Measurements from ENCODE around the gene ZNF638.

ZNF638 gene

DNA sequence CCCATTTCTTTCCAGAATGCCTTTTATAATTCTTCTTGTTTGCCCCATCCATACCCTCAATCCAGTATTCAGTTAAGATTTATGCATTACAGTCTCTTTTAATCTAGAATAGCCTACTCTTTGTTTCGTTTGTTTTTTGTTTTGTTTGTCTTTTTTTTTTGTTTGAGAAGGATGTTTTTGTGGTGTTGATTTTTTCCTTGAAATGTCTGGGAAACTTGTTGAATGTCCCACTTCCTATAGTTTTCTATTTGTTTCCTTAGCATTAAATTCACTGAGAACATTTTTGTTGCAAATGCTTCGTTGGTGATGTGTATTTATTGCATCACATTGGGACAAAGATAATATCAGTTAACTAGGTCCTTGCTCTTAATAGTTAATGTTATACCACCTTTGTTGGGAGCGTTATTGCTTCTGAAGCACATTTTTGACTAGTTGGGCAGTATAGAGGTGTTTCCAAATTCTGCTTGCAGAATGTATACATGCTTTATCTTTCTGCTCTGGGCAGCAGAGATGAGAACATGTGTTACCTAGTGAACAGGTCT is 28.9 kb downstream of the ZNF638 start:
- Histone ChIP-seq H3K27ac (ENCODE audit: low read length) (no peak overlapping the region), H3K9me3 (ENCODE audit: control insufficient read depth in 1 of 2, low read length in 2 of 2) (no peaks in the 10 kb centered on the region), H3K36me3 (ENCODE audit: control insufficient read depth in 1 of 2, insufficient read depth in 2 of 2, low read length in 2 of 2) (peaks cover 55 to 64% of the 10 kb centered on the region in 2 donors)

DNA sequence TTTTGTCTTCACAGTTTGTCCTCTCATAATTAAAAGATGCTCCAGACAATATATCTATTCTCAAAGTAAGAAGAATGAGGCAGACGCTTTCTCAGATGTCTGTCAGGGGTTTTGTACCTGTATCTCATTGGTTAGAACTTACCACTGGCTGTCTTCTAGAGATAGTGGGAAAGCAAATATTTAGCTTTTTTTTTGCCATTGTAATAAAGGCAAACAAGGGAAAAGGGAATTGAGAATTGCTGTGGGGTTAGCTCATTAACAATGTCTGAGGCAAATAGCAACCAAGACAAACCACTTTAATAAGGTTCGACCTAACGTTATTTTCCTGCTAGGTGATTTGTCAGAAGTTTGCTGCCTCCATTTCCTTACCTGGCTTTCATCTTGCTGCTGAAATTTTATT is 30.0 kb downstream of the ZNF638 start:
- H3K36me3 ChIP-seq (ENCODE audit: control insufficient read depth in 1 of 2, insufficient read depth in 2 of 2, low read length in 2 of 2), result peaks cover 54 to 57% of the 10 kb centered on the region in 2 donors

More for the DNA sequence above, 28.9 kb downstream of the ZNF638 start:
- Histone ChIP-seq H3K4me1 (ENCODE audit: control insufficient read depth in 1 of 2, insufficient read depth in 2 of 2, low read length in 2 of 2) (no peaks in the 10 kb centered on the region), H3K27me3 (ENCODE audit: low read depth, low read length) (no peaks in the 10 kb centered on the region), H3K4me3 (ENCODE audit: low read depth in 1 of 2, low read length in 2 of 2) (no peak overlapping the region)

DNA sequence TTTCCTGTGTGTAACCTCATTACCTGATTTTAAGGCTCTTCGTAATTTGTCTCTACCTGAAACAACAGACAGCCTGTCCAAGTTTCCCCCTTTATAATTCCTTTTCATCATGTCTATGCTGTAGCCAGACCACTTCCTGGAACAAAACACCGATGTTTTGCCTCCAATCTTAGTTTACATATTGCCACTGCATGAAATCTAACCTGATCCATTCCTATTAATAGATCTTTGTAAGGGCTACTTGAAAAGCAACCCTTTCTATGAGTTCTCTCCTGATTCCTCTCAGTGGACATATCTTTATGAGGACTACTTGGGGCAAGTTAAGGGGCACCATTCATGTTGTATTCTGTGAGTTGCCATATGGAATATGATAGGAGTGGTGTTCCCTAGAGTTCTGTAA is 30.9 kb downstream of the ZNF638 start:
- Histone ChIP-seq H3K4me1 (ENCODE audit: control insufficient read depth in 1 of 2, insufficient read depth in 2 of 2, low read length in 2 of 2) (no peaks in the 10 kb centered on the region), H3K4me3 (ENCODE audit: low read depth in 1 of 2, low read length in 2 of 2) (no peak overlapping the region), H3K36me3 (ENCODE audit: control insufficient read depth in 1 of 2, insufficient read depth in 2 of 2, low read length in 2 of 2) (peaks cover 48 to 49% of the 10 kb centered on the region in 2 donors), H3K27ac (ENCODE audit: low read length) (no peak overlapping the region), H3K27me3 (ENCODE audit: low read depth, low read length) (no peaks in the 10 kb centered on the region), H3K9me3 (ENCODE audit: control insufficient read depth in 1 of 2, low read length in 2 of 2) (no peaks in the 10 kb centered on the region)

More for the DNA sequence above, 30.0 kb downstream of the ZNF638 start:
- H3K27ac ChIP-seq (ENCODE audit: low read length), result no peak overlapping the region
- no peak overlapping the region for H3K4me3 ChIP-seq (ENCODE audit: low read depth in 1 of 2, low read length in 2 of 2)
- H3K9me3 ChIP-seq (ENCODE audit: control insufficient read depth in 1 of 2, low read length in 2 of 2), result no peaks in the 10 kb centered on the region
- no peaks in the 10 kb centered on the region for H3K27me3 ChIP-seq (ENCODE audit: low read depth, low read length)
- H3K4me1 ChIP-seq (ENCODE audit: control insufficient read depth in 1 of 2, insufficient read depth in 2 of 2, low read length in 2 of 2), result no peaks in the 10 kb centered on the region

DNA sequence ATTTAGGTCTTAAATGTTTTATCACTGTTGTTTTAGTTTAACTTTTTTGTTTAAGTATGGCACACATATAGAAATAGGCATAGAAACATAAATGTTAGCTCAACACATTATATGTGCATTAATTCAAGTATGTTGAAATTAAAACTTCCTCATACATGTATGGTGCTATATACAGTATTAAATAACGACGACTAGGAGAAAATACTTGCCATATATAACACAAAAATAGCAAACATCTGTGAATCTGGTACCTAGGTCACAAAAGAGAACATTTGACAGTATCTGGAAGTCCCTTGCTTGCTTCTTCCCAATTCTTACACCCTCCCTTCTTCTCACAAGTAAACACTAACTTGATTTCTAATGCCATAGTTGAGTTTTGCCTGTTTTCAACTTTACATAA is 38.4 kb downstream of the ZNF638 start:
- no peaks in the 10 kb centered on the region for H3K27me3 ChIP-seq (ENCODE audit: low read depth, low read length)
- no peak overlapping the region for H3K27ac ChIP-seq (ENCODE audit: low read length)
- no peaks in the 10 kb centered on the region for H3K9me3 ChIP-seq (ENCODE audit: control insufficient read depth in 1 of 2, low read length in 2 of 2)
- peaks cover 20 to 27% of the 10 kb centered on the region in 2 donors for H3K36me3 ChIP-seq (ENCODE audit: control insufficient read depth in 1 of 2, insufficient read depth in 2 of 2, low read length in 2 of 2)
- H3K4me3 ChIP-seq (ENCODE audit: low read depth in 1 of 2, low read length in 2 of 2), result no peak overlapping the region
- H3K4me1 ChIP-seq (ENCODE audit: control insufficient read depth in 1 of 2, insufficient read depth in 2 of 2, low read length in 2 of 2), result peaks cover 0 to 5% of the 10 kb centered on the region in 2 donors

DNA sequence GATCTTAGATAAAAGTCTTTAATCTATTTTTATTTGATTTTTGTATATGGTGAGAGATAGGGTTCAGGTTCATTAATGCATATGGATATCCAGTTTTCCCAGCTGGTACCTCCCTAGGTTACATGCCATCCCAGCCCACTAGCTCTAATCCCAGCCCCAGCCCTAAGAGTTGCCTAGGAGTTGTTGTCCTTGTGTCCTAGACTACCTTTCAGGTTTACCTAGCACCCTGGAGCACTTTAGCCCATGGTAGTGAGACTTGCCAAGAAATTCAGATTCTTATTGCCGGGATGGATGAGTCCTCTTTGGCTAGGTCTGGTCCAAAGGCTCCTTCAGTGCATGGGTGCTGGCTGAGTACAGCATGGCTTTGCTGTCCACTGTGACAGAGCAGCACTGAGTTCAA is 40.5 kb downstream of the ZNF638 start:
- no peak overlapping the region for H3K27ac ChIP-seq (ENCODE audit: low read length)
- peaks cover 26 to 32% of the 10 kb centered on the region in 2 donors for H3K36me3 ChIP-seq (ENCODE audit: control insufficient read depth in 1 of 2, insufficient read depth in 2 of 2, low read length in 2 of 2)
- H3K4me1 ChIP-seq (ENCODE audit: control insufficient read depth in 1 of 2, insufficient read depth in 2 of 2, low read length in 2 of 2), result peaks cover 0 to 5% of the 10 kb centered on the region in 2 donors
- H3K27me3 ChIP-seq (ENCODE audit: low read depth, low read length), result no peaks in the 10 kb centered on the region
- no peak overlapping the region for H3K4me3 ChIP-seq (ENCODE audit: low read depth in 1 of 2, low read length in 2 of 2)
- H3K9me3 ChIP-seq (ENCODE audit: control insufficient read depth in 1 of 2, low read length in 2 of 2), result no peaks in the 10 kb centered on the region

GRCh38 chr2:71379086-71379485 is 47.5 kb downstream of the ZNF638 start:
- Histone ChIP-seq H3K27me3 (ENCODE audit: low read depth, low read length) (no peaks in the 10 kb centered on the region), H3K9me3 (ENCODE audit: control insufficient read depth in 1 of 2, low read length in 2 of 2) (no peaks in the 10 kb centered on the region), H3K36me3 (ENCODE audit: control insufficient read depth in 1 of 2, insufficient read depth in 2 of 2, low read length in 2 of 2) (peaks cover 41 to 45% of the 10 kb centered on the region in 2 donors), H3K27ac (ENCODE audit: low read length) (no peak overlapping the region), H3K4me3 (ENCODE audit: low read depth in 1 of 2, low read length in 2 of 2) (no peak overlapping the region), H3K4me1 (ENCODE audit: control insufficient read depth in 1 of 2, insufficient read depth in 2 of 2, low read length in 2 of 2) (no peaks in the 10 kb centered on the region)

DNA sequence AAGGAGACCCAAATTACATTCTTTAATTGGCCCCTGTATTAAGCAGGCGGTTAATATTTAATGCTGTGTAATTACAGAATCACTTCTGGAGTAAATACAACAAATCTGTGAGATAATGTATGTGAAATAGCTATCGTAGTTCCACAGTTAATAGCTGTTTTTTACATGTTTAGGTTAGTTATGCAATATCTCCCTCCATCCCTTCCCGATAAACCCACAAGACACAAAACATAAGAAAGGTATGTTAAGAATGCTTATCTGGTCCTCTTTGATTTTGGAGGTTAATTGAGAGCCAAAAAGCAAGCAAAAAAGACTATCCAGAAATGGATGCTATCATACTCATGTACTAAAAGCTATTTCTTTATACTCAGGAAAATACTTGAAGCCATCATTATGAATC is 49.1 kb downstream of the ZNF638 start:
- no peak overlapping the region for H3K4me3 ChIP-seq (ENCODE audit: low read depth in 1 of 2, low read length in 2 of 2)
- no peak overlapping the region for H3K27ac ChIP-seq (ENCODE audit: low read length)
- H3K27me3 ChIP-seq (ENCODE audit: low read depth, low read length), result no peaks in the 10 kb centered on the region
- peaks cover 35 to 37% of the 10 kb centered on the region in 2 donors for H3K36me3 ChIP-seq (ENCODE audit: control insufficient read depth in 1 of 2, insufficient read depth in 2 of 2, low read length in 2 of 2)
- H3K9me3 ChIP-seq (ENCODE audit: control insufficient read depth in 1 of 2, low read length in 2 of 2), result no peaks in the 10 kb centered on the region
- H3K4me1 ChIP-seq (ENCODE audit: control insufficient read depth in 1 of 2, insufficient read depth in 2 of 2, low read length in 2 of 2), result peaks cover 0 to 11% of the 10 kb centered on the region in 2 donors

GRCh38 chr2:71385012-71385411 is 53.4 kb downstream of the ZNF638 start:
- H3K27ac ChIP-seq (ENCODE audit: low read length), result no peak overlapping the region
- peaks cover 36% of the 10 kb centered on the region in 2 donors for H3K36me3 ChIP-seq (ENCODE audit: control insufficient read depth in 1 of 2, insufficient read depth in 2 of 2, low read length in 2 of 2)
- no peaks in the 10 kb centered on the region for H3K27me3 ChIP-seq (ENCODE audit: low read depth, low read length)
- peaks cover 0 to 11% of the 10 kb centered on the region in 2 donors for H3K4me1 ChIP-seq (ENCODE audit: control insufficient read depth in 1 of 2, insufficient read depth in 2 of 2, low read length in 2 of 2)
- H3K4me3 ChIP-seq (ENCODE audit: low read depth in 1 of 2, low read length in 2 of 2), result no peak overlapping the region
- H3K9me3 ChIP-seq (ENCODE audit: control insufficient read depth in 1 of 2, low read length in 2 of 2), result no peaks in the 10 kb centered on the region

- H3K36me3 ChIP-seq (ENCODE audit: control insufficient read depth in 1 of 2, insufficient read depth in 2 of 2, low read length in 2 of 2), result peaks cover 23 to 35% of the 10 kb centered on the region in 2 donors
- no peaks in the 10 kb centered on the region for H3K9me3 ChIP-seq (ENCODE audit: control insufficient read depth in 1 of 2, low read length in 2 of 2)
- no peak overlapping the region for H3K27ac ChIP-seq (ENCODE audit: low read length)
- H3K27me3 ChIP-seq (ENCODE audit: low read depth, low read length), result no peaks in the 10 kb centered on the region
- no peak overlapping the region for H3K4me3 ChIP-seq (ENCODE audit: low read depth in 1 of 2, low read length in 2 of 2)
- H3K4me1 ChIP-seq (ENCODE audit: control insufficient read depth in 1 of 2, insufficient read depth in 2 of 2, low read length in 2 of 2), result peaks cover 0 to 11% of the 10 kb centered on the region in 2 donors
Observed at GRCh38 chr2:71388214-71388613, 56.6 kb downstream of the ZNF638 start.

- Histone ChIP-seq H3K27me3 (ENCODE audit: low read depth, low read length) (no peaks in the 10 kb centered on the region), H3K27ac (ENCODE audit: low read length) (no peak overlapping the region), H3K36me3 (ENCODE audit: control insufficient read depth in 1 of 2, insufficient read depth in 2 of 2, low read length in 2 of 2) (peaks cover 32 to 44% of the 10 kb centered on the region in 2 donors), H3K4me1 (ENCODE audit: control insufficient read depth in 1 of 2, insufficient read depth in 2 of 2, low read length in 2 of 2) (peaks cover 0 to 8% of the 10 kb centered on the region in 2 donors), H3K4me3 (ENCODE audit: low read depth in 1 of 2, low read length in 2 of 2) (no peak overlapping the region), H3K9me3 (ENCODE audit: control insufficient read depth in 1 of 2, low read length in 2 of 2) (no peaks in the 10 kb centered on the region)
Observed at GRCh38 chr2:71389384-71390072, 57.9 kb downstream of the ZNF638 start.

DNA sequence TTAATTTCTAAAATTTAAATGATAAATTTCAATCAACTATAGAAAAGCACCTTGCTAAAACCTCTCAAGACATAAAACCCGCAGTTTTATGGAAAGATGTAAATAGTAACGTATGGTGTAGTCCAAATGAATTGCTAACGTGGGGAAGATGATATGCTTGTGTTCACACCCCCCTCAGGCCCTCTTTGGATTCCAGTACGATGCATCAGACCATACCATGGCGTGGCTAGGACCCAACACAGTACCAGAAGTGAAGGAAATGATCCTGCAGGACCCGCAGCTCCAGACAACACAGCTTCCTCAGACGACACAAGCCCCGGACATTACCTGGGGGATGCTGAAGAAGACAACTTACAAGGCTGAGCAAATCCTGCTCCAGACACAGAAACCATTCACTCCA is 61.6 kb downstream of the ZNF638 start:
- H3K27me3 ChIP-seq (ENCODE audit: low read depth, low read length), result no peaks in the 10 kb centered on the region
- H3K27ac ChIP-seq (ENCODE audit: low read length), result no peak overlapping the region
- no peak overlapping the region for H3K4me3 ChIP-seq (ENCODE audit: low read depth in 1 of 2, low read length in 2 of 2)
- no peaks in the 10 kb centered on the region for H3K4me1 ChIP-seq (ENCODE audit: control insufficient read depth in 1 of 2, insufficient read depth in 2 of 2, low read length in 2 of 2)
- H3K36me3 ChIP-seq (ENCODE audit: control insufficient read depth in 1 of 2, insufficient read depth in 2 of 2, low read length in 2 of 2), result peaks cover 39 to 63% of the 10 kb centered on the region in 2 donors
- H3K9me3 ChIP-seq (ENCODE audit: control insufficient read depth in 1 of 2, low read length in 2 of 2), result no peaks in the 10 kb centered on the region

All from muscle layer of duodenum (tissue), 2 donors.